Measurements from ENCODE around the gene PTGFRN.
"Not testable (repeated sequence)": the region's sequence is repeated elsewhere in the genome, so short reads cannot be mapped to it uniquely, and the experiment has no call there.

The PTGFRN gene

GRCh38 chr1:116909512-116910378, at the start of gene PTGFRN:
TSS of gene PTGFRN (plus strand) at chr1:116909916. CDS start at chr1:116910204, 288 bp downstream.
- DNase-seq: peak; percentile 69

GRCh38 chr1:116860167-116860566, 49.5 kb upstream of the PTGFRN start:
- not testable (repeated sequence) for DNase-seq

- no peak for DNase-seq
Measured at GRCh38 chr1:116861137-116861536, 48.6 kb upstream of the PTGFRN start.

GRCh38 chr1:116863031-116863430, 46.7 kb upstream of the PTGFRN start:
- DNase-seq: not testable (repeated sequence)

- DNase-seq: not testable (repeated sequence)
Measured at GRCh38 chr1:116866478-116866877, 43.2 kb upstream of the PTGFRN start.

- no peak for DNase-seq
Measured at GRCh38 chr1:116868385-116868784, 41.3 kb upstream of the PTGFRN start.

- DNase-seq: no peak
Measured at GRCh38 chr1:116869611-116870010, 40.1 kb upstream of the PTGFRN start.

GRCh38 chr1:116870300-116870699, 39.4 kb upstream of the PTGFRN start:
- no peak for DNase-seq

- DNase-seq: no peak
Measured at GRCh38 chr1:116871779-116872146, 38.0 kb upstream of the PTGFRN start.

GRCh38 chr1:116873680-116874271, 35.9 kb upstream of the PTGFRN start:
- no peak for DNase-seq

GRCh38 chr1:116874733-116875249, 34.9 kb upstream of the PTGFRN start:
- peak; percentile 33 for DNase-seq

GRCh38 chr1:116875391-116875790, 34.3 kb upstream of the PTGFRN start:
- DNase-seq: no peak

- not testable (repeated sequence) for DNase-seq
Measured at GRCh38 chr1:116875946-116876345, 33.8 kb upstream of the PTGFRN start.

GRCh38 chr1:116877141-116877818, 32.4 kb upstream of the PTGFRN start:
- DNase-seq: peak; percentile 50

- DNase-seq: no peak
Measured at GRCh38 chr1:116878804-116879477, 30.8 kb upstream of the PTGFRN start.

GRCh38 chr1:116879478-116880133, 30.1 kb upstream of the PTGFRN start:
- no peak for DNase-seq

GRCh38 chr1:116880917-116881316, 28.8 kb upstream of the PTGFRN start:
- no peak for DNase-seq

GRCh38 chr1:116881879-116882520, 27.7 kb upstream of the PTGFRN start:
- peak; percentile 92 for DNase-seq

GRCh38 chr1:116882866-116883265, 26.9 kb upstream of the PTGFRN start:
- DNase-seq: no peak

GRCh38 chr1:116886291-116886878, 23.3 kb upstream of the PTGFRN start:
- no peak for DNase-seq

GRCh38 chr1:116887212-116887611, 22.5 kb upstream of the PTGFRN start:
- DNase-seq: no peak

Data from suppressor macrophage treated with lipopolysaccharide for 4 hours (primary cell).